ENCODE measurements around the gene ZNF302.
"Not testable (repeated sequence)": the region's sequence is repeated elsewhere in the genome, so short reads cannot be mapped to it uniquely, and the experiment has no call there.

The ZNF302 gene

GRCh38 chr19:34677386-34678084 lies at the start of gene ZNF302:
Gene ZNF302 (plus strand): TSS chr19:34677678. CDS start chr19:34678805, 1,127 bp downstream.
- DNase-seq (ENCODE audit: low spot score) = peak; percentile 98

- no peak for DNase-seq (ENCODE audit: low spot score)
Observed at GRCh38 chr19:34633802-34634201, 43.7 kb upstream of the ZNF302 start.

GRCh38 chr19:34639491-34640085 lies 37.9 kb upstream of the ZNF302 start:
- DNase-seq (ENCODE audit: low spot score) = peak; percentile 50

- DNase-seq (ENCODE audit: low spot score) = no peak
Observed at GRCh38 chr19:34642241-34642640, 35.2 kb upstream of the ZNF302 start.

- DNase-seq (ENCODE audit: low spot score) = no peak
Observed at GRCh38 chr19:34644991-34645461, 32.5 kb upstream of the ZNF302 start.

GRCh38 chr19:34645551-34645950 lies 31.9 kb upstream of the ZNF302 start:
- no peak for DNase-seq (ENCODE audit: low spot score)

GRCh38 chr19:34649886-34650543 lies 27.5 kb upstream of the ZNF302 start:
- no peak for DNase-seq (ENCODE audit: low spot score)

GRCh38 chr19:34651747-34652146 lies 25.7 kb upstream of the ZNF302 start:
- no peak for DNase-seq (ENCODE audit: low spot score)

- DNase-seq (ENCODE audit: low spot score) = no peak
Observed at GRCh38 chr19:34654796-34655195, 22.7 kb upstream of the ZNF302 start.

GRCh38 chr19:34655651-34656050 lies 21.8 kb upstream of the ZNF302 start:
- DNase-seq (ENCODE audit: low spot score) = no peak

- DNase-seq (ENCODE audit: low spot score) = no peak
Observed at GRCh38 chr19:34661357-34661756, 16.1 kb upstream of the ZNF302 start.

GRCh38 chr19:34662919-34663318 lies 14.6 kb upstream of the ZNF302 start:
- peak; percentile 33 for DNase-seq (ENCODE audit: low spot score)

GRCh38 chr19:34664168-34664567 lies 13.3 kb upstream of the ZNF302 start:
- no peak for DNase-seq (ENCODE audit: low spot score)

GRCh38 chr19:34664870-34665269 lies 12.6 kb upstream of the ZNF302 start:
- no peak for DNase-seq (ENCODE audit: low spot score)

GRCh38 chr19:34665275-34665674 lies 12.2 kb upstream of the ZNF302 start:
- not testable (repeated sequence) for DNase-seq (ENCODE audit: low spot score)

- no peak for DNase-seq (ENCODE audit: low spot score)
Observed at GRCh38 chr19:34666200-34666957, 11.1 kb upstream of the ZNF302 start.

- no peak for DNase-seq (ENCODE audit: low spot score)
Observed at GRCh38 chr19:34666958-34667265, 10.6 kb upstream of the ZNF302 start.

GRCh38 chr19:34667349-34668076 lies 10.0 kb upstream of the ZNF302 start:
- DNase-seq (ENCODE audit: low spot score) = peak; percentile 34

GRCh38 chr19:34668077-34668689 lies 9.3 kb upstream of the ZNF302 start:
- DNase-seq (ENCODE audit: low spot score) = not testable (repeated sequence)

- DNase-seq (ENCODE audit: low spot score) = not testable (repeated sequence)
Observed at GRCh38 chr19:34668690-34669089, 8.8 kb upstream of the ZNF302 start.

- DNase-seq (ENCODE audit: low spot score) = no peak
Observed at GRCh38 chr19:34669305-34669704, 8.2 kb upstream of the ZNF302 start.
